NB4 (cell line): ENCODE results near the gene ASPG.

ENCODE experiments used
- DNase-seq: peaks from one replicate; pipeline ENCODE4 v3.0.0; 2010; ENCODE audit warnings: low read depth
- H3K4me3 ChIP-seq: one replicate; pipeline ENCODE4 v1.5.1; 2011; ENCODE audit warnings: mild to moderate bottlenecking, low read depth, low read length, moderate library complexity
- MAX ChIP-seq: IDR thresholded peaks from 2 replicates; pipeline ENCODE4 v1.6.1; 2011; ENCODE audit warnings: low read depth, low read length
- MYC ChIP-seq: IDR thresholded peaks from 2 replicates; pipeline ENCODE4 v1.6.1; 2011; ENCODE audit warnings: low read depth, low read length
- POLR2A ChIP-seq: IDR thresholded peaks from 2 replicates; pipeline ENCODE4 v1.6.1; 2011; ENCODE audit warnings: mild to moderate bottlenecking; ENCODE audit not compliant: insufficient read length; ENCODE audit errors: extremely low read depth
- TF ChIP-seq, protein P1 (sequence below): IDR thresholded peaks from one replicate; pipeline ENCODE4 v1.5.1; 2012; ENCODE audit warnings: low read depth, low read length

The ASPG gene

DNA sequence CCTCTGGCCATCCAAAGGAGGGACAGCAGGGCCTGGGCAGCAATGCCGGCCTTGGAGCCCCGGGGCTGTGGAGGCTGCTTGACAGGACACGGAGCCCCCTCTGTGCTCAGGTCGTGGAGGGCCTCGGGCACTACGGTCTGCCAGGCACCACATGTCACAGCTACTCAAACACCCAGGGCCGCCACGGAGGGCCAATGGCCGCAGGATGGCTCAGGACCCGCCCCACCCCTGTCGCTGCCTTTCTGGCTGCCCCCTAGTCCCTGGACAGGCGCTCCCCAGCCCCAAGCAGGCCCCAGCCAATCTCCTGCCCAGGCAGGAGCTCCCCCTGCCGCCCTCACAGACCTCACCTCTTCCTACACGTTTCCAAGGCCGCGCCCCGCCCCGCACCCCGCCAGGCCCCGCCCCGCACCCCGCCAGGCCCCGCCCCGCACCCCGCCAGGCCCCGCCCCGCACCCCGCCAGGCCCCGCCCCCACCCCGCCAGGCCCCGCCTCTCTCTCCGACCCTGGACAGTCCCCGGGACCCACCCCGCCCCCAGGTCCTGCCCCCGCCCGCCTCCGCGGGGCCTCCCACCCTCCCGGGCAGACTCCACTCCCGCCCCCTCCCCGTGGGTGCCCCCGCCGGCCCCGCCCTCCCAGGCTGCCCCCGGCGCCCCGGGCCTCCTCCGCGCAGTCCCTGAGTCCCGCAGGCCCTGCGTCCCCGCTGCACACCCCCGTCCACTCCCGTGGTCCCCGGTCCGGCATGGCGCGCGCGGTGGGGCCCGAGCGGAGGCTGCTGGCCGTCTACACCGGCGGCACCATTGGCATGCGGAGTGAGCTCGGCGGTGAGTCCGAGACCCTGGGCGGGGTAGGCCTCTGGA, at the start of gene ASPG:
TSS of gene ASPG (plus strand) at position 669 of the 857 bp plus-strand sequence. CDS start at position 740, 71 bp downstream.
- TF ChIP-seq POLR2A (no peak), MAX (no peak), MYC (no peak)
- TF ChIP-seq, protein P1, sequence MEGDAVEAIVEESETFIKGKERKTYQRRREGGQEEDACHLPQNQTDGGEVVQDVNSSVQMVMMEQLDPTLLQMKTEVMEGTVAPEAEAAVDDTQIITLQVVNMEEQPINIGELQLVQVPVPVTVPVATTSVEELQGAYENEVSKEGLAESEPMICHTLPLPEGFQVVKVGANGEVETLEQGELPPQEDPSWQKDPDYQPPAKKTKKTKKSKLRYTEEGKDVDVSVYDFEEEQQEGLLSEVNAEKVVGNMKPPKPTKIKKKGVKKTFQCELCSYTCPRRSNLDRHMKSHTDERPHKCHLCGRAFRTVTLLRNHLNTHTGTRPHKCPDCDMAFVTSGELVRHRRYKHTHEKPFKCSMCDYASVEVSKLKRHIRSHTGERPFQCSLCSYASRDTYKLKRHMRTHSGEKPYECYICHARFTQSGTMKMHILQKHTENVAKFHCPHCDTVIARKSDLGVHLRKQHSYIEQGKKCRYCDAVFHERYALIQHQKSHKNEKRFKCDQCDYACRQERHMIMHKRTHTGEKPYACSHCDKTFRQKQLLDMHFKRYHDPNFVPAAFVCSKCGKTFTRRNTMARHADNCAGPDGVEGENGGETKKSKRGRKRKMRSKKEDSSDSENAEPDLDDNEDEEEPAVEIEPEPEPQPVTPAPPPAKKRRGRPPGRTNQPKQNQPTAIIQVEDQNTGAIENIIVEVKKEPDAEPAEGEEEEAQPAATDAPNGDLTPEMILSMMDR = no peak
- no peak within 1 kb of the TSS for H3K4me3 ChIP-seq
- no peak for DNase-seq

- TF ChIP-seq, protein P1 = no peak
- TF ChIP-seq POLR2A (no peak), MYC (no peak), MAX (no peak)
- DNase-seq = no peak
- H3K4me3 ChIP-seq = no peak overlapping the region
Observed at GRCh38 chr14:104036212-104036611, 49.3 kb upstream of the ASPG start.

DNA sequence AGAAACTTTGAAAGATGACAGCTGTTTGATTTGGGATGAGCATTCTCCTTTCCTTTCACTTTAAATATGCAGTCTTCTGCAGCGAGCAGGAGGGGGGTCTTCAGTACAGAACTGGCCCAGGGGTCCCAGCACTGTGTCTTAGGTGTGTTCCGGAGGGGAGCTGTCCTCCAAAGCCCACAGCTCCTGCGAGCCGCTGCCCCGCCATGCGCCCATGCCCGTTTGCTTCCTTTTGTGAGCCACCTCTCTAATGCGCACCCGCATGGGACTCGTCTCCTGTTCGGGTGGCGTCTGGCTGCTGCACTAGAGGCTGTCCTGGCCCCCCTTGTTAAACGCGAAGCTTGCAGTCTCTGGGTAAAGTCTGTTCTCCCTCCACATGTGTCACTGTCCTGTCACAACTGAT, 48.4 kb upstream of the ASPG start:
- no peak for DNase-seq
- no peak overlapping the region for H3K4me3 ChIP-seq
- TF ChIP-seq MYC (no peak), POLR2A (no peak), MAX (no peak)
- TF ChIP-seq, protein P1 = no peak

DNA sequence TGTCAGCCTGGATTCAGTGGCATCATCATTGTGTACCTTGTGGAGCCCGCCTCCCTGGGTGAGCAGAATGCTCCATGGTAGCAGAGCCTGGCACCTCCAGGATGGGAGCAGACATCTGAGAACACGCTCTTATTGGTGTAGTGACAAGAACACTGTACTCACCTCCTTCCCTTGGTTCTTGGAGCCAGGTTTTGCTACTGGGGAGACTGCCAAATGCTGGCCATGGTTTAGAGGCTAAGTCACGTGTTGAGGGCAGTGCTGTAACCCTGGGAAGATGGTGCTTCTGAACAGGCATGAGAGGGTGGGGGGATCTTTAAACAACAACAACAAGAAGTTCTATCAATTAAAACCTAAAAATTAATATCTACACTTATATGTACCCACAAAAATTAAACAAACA, 47.6 kb upstream of the ASPG start:
- no peak for DNase-seq
- no peak overlapping the region for H3K4me3 ChIP-seq
- no peak for TF ChIP-seq POLR2A
- no peak for TF ChIP-seq MYC
- no peak for TF ChIP-seq MAX

DNA sequence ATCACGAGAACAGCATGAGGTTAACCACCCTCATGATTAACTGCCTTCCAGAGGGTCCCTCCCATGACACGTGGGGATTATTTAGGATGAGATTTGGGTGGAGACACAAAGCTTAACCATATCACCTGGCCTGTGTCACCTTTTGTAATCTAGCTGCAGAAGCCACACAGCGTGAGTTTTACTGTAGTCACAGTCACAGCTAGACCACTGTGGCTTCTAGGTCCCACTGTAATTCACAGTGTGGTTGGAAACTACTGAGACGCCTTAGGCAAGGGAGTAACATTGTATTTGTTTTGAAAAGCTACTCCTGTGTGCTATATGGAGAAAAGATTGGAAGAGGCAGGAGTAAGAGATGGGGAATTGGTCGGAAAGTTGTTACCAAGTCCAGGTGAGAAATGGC, 46.3 kb upstream of the ASPG start:
- H3K4me3 ChIP-seq = no peak overlapping the region
- TF ChIP-seq, protein P1 = no peak
- TF ChIP-seq MYC = no peak
- no peak for TF ChIP-seq POLR2A
- TF ChIP-seq MAX = no peak

DNA sequence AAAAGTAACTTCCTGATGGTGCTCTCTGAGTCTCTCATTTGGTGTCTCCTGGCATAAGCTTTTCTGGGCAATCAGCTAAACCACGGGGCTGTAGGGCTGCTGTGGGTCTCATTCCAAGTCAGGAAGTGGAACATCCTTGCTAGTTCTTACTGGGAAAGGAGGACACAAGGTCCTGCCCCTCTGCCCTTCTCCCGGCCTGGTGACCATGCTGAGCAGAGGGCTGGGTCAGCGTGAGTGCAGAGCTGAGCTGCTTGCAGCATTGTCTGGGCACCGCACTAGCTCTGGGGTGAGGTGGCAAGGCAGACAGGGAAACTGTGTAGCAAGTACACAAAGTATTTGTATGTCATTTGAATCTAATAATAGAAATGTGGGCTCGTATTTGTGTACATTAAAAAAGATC, 45.0 kb upstream of the ASPG start:
- TF ChIP-seq MAX (no peak), MYC (no peak), POLR2A (no peak)
- TF ChIP-seq, protein P1 = no peak
- DNase-seq = no peak

More for the DNA sequence above, 46.3 kb upstream of the ASPG start:
- no peak for DNase-seq

More for the DNA sequence above, 45.0 kb upstream of the ASPG start:
- H3K4me3 ChIP-seq = no peak overlapping the region
